ENCODE measurements around the gene TRPC6. TPM values are rescaled to one million over a fixed set of nuclear protein-coding genes. Genes with fewer than 3 reads are reported as not detected.
A peak's percentile ranks its signal among the peaks of the same experiment; 100 is the strongest.

TRPC6 gene
- total RNA-seq, 1 donor from 2014 or later: not detected

- no peaks in the 10 kb centered on the region for H3K27me3 ChIP-seq (ENCODE audit: control insufficient read depth, insufficient read depth, low read length)
- no peak for DNase-seq (ENCODE audit: low read depth)
These were observed 147.2 kb downstream of the TRPC6 start for GRCh38 chr11:101436511-101437142.

GRCh38 chr11:101435408-101435973 lies 148.3 kb downstream of the TRPC6 start:
- Histone ChIP-seq H3K27me3 (ENCODE audit: control insufficient read depth, insufficient read depth, low read length) (no peaks in the 10 kb centered on the region), H3K4me3 (ENCODE audit: low read depth, low read length) (no peak overlapping the region), H3K36me3 (ENCODE audit: control insufficient read depth, insufficient read depth, low read length) (no peaks in the 10 kb centered on the region)
- no peak for TF ChIP-seq CTCF (IDR thresholded peaks at IDR 0.05; ENCODE audit: insufficient read depth, low read length, poor library complexity, severe bottlenecking)
- DNase-seq (ENCODE audit: low read depth): no peak

More at GRCh38 chr11:101436511-101437142, 147.2 kb downstream of the TRPC6 start:
- Histone ChIP-seq H3K4me3 (ENCODE audit: low read depth, low read length) (no peak overlapping the region), H3K36me3 (ENCODE audit: control insufficient read depth, insufficient read depth, low read length) (no peaks in the 10 kb centered on the region)
- peak; percentile 80 for TF ChIP-seq CTCF (IDR thresholded peaks at IDR 0.05; ENCODE audit: insufficient read depth, low read length, poor library complexity, severe bottlenecking)

GRCh38 chr11:101434026-101434643 lies 149.7 kb downstream of the TRPC6 start:
- DNase-seq (ENCODE audit: low read depth): no peak
- H3K36me3 ChIP-seq (ENCODE audit: control insufficient read depth, insufficient read depth, low read length): no peaks in the 10 kb centered on the region
- no peaks in the 10 kb centered on the region for H3K27me3 ChIP-seq (ENCODE audit: control insufficient read depth, insufficient read depth, low read length)
- H3K4me3 ChIP-seq (ENCODE audit: low read depth, low read length): no peak overlapping the region
- TF ChIP-seq CTCF (IDR thresholded peaks at IDR 0.05; ENCODE audit: insufficient read depth, low read length, poor library complexity, severe bottlenecking): no peak

GRCh38 chr11:101433151-101433550 lies 150.7 kb downstream of the TRPC6 start:
- no peak for TF ChIP-seq CTCF (IDR thresholded peaks at IDR 0.05; ENCODE audit: insufficient read depth, low read length, poor library complexity, severe bottlenecking)
- no peaks in the 10 kb centered on the region for H3K27me3 ChIP-seq (ENCODE audit: control insufficient read depth, insufficient read depth, low read length)
- no peaks in the 10 kb centered on the region for H3K36me3 ChIP-seq (ENCODE audit: control insufficient read depth, insufficient read depth, low read length)
- DNase-seq (ENCODE audit: low read depth): no peak
- no peak overlapping the region for H3K4me3 ChIP-seq (ENCODE audit: low read depth, low read length)

GRCh38 chr11:101429703-101430540 lies 153.9 kb downstream of the TRPC6 start:
- DNase-seq (ENCODE audit: low read depth): no peak

More at GRCh38 chr11:101429703-101430540, 153.9 kb downstream of the TRPC6 start:
- no peak for TF ChIP-seq CTCF (IDR thresholded peaks at IDR 0.05; ENCODE audit: insufficient read depth, low read length, poor library complexity, severe bottlenecking)
- Histone ChIP-seq H3K4me3 (ENCODE audit: low read depth, low read length) (no peak overlapping the region), H3K36me3 (ENCODE audit: control insufficient read depth, insufficient read depth, low read length) (no peaks in the 10 kb centered on the region), H3K27me3 (ENCODE audit: control insufficient read depth, insufficient read depth, low read length) (no peaks in the 10 kb centered on the region)
